Ishikawa (cell line): ENCODE measurements around the gene IER5L.

ENCODE experiments used
- CEBPB ChIP-seq: IDR thresholded peaks from 2 replicates; pipeline ENCODE4 v1.6.1; 2012
- CREB1 ChIP-seq: IDR thresholded peaks from 2 replicates; pipeline ENCODE4 v1.6.1; 2012; ENCODE audit warnings: low read depth
- EGR1 ChIP-seq: IDR thresholded peaks from 2 replicates; pipeline ENCODE4 v1.6.1; 2012
- EP300 ChIP-seq: IDR thresholded peaks from 2 replicates; pipeline ENCODE4 v1.6.1; 2012; ENCODE audit warnings: borderline replicate concordance
- FOXM1 ChIP-seq: IDR thresholded peaks from 2 replicates; pipeline ENCODE4 v1.6.1; 2012; ENCODE audit warnings: low read depth, borderline replicate concordance
- MAX ChIP-seq: IDR thresholded peaks from 2 replicates; pipeline ENCODE4 v1.6.1; 2012
- NFIC ChIP-seq: IDR thresholded peaks from 2 replicates; pipeline ENCODE4 v1.6.1; 2012
- RAD21 ChIP-seq: IDR thresholded peaks from 2 replicates; pipeline ENCODE4 v1.6.1; 2012; ENCODE audit warnings: low read depth
- REST ChIP-seq: IDR thresholded peaks from 2 replicates; pipeline ENCODE4 v1.6.1; 2012; ENCODE audit warnings: low read depth, mild to moderate bottlenecking
- TAF1 ChIP-seq: IDR thresholded peaks from 2 replicates; pipeline ENCODE4 v1.6.1; 2012; ENCODE audit warnings: low read depth, mild to moderate bottlenecking
- TCF12 ChIP-seq: IDR thresholded peaks from 2 replicates; pipeline ENCODE4 v1.6.1; 2012; ENCODE audit warnings: low read depth
- TEAD4 ChIP-seq: IDR thresholded peaks from 2 replicates; pipeline ENCODE4 v1.6.1; 2012
- USF1 ChIP-seq: IDR thresholded peaks from 2 replicates; pipeline ENCODE4 v1.6.1; 2012
- YY1 ChIP-seq: IDR thresholded peaks from 2 replicates; pipeline ENCODE4 v1.6.1; 2012; ENCODE audit warnings: low read depth
- ZBTB7A ChIP-seq: IDR thresholded peaks from 2 replicates; pipeline ENCODE4 v1.6.1; 2012; ENCODE audit warnings: low read depth

The IER5L gene

GRCh38 chr9:129184596-129185122, 6.6 kb upstream of the IER5L start:
- no peak for TF ChIP-seq MAX
- TF ChIP-seq NFIC, result no peak
- TF ChIP-seq YY1, result no peak
- no peak for TF ChIP-seq RAD21
- no peak for TF ChIP-seq TCF12
- TF ChIP-seq CREB1, result no peak
- TF ChIP-seq REST, result no peak
- TF ChIP-seq ZBTB7A, result no peak
- no peak for TF ChIP-seq EGR1
- TF ChIP-seq CEBPB, result no peak
- no peak for TF ChIP-seq FOXM1
- no peak for TF ChIP-seq EP300
- TF ChIP-seq TAF1, result no peak
- no peak for TF ChIP-seq TEAD4
- no peak for TF ChIP-seq USF1

GRCh38 chr9:129184219-129184524, 6.1 kb upstream of the IER5L start:
- TF ChIP-seq NFIC, result no peak
- TF ChIP-seq USF1, result no peak
- TF ChIP-seq TCF12, result no peak
- TF ChIP-seq YY1, result no peak
- TF ChIP-seq RAD21, result no peak
- no peak for TF ChIP-seq TAF1

- no peak for TF ChIP-seq CEBPB
- no peak for TF ChIP-seq YY1
- no peak for TF ChIP-seq TAF1
- no peak for TF ChIP-seq REST
- TF ChIP-seq MAX, result no peak
- TF ChIP-seq USF1, result no peak
- no peak for TF ChIP-seq NFIC
- no peak for TF ChIP-seq FOXM1
- TF ChIP-seq EP300, result no peak
- no peak for TF ChIP-seq EGR1
- TF ChIP-seq TEAD4, result no peak
- TF ChIP-seq TCF12, result no peak
Measured at GRCh38 chr9:129183495-129184218, 5.6 kb upstream of the IER5L start.

- TF ChIP-seq USF1, result no peak
- peak; percentile 34 for TF ChIP-seq RAD21
- no peak for TF ChIP-seq EP300
- no peak for TF ChIP-seq TEAD4
Measured at GRCh38 chr9:129182625-129183494, 4.8 kb upstream of the IER5L start.

GRCh38 chr9:129182122-129182521, 4.1 kb upstream of the IER5L start:
- TF ChIP-seq MAX (no peak), EP300 (no peak), USF1 (no peak), CEBPB (no peak), CREB1 (no peak), TEAD4 (no peak), FOXM1 (no peak), REST (no peak), ZBTB7A (no peak), NFIC (no peak), RAD21 (no peak), TCF12 (no peak), YY1 (no peak), EGR1 (no peak), TAF1 (no peak)
